ENCODE measurements around the gene GOLM1.
"Not testable (repeated sequence)": the region's sequence is repeated elsewhere in the genome, so short reads cannot be mapped to it uniquely, and the experiment has no call there.

Gene GOLM1, protein sequence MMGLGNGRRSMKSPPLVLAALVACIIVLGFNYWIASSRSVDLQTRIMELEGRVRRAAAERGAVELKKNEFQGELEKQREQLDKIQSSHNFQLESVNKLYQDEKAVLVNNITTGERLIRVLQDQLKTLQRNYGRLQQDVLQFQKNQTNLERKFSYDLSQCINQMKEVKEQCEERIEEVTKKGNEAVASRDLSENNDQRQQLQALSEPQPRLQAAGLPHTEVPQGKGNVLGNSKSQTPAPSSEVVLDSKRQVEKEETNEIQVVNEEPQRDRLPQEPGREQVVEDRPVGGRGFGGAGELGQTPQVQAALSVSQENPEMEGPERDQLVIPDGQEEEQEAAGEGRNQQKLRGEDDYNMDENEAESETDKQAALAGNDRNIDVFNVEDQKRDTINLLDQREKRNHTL

DNA sequence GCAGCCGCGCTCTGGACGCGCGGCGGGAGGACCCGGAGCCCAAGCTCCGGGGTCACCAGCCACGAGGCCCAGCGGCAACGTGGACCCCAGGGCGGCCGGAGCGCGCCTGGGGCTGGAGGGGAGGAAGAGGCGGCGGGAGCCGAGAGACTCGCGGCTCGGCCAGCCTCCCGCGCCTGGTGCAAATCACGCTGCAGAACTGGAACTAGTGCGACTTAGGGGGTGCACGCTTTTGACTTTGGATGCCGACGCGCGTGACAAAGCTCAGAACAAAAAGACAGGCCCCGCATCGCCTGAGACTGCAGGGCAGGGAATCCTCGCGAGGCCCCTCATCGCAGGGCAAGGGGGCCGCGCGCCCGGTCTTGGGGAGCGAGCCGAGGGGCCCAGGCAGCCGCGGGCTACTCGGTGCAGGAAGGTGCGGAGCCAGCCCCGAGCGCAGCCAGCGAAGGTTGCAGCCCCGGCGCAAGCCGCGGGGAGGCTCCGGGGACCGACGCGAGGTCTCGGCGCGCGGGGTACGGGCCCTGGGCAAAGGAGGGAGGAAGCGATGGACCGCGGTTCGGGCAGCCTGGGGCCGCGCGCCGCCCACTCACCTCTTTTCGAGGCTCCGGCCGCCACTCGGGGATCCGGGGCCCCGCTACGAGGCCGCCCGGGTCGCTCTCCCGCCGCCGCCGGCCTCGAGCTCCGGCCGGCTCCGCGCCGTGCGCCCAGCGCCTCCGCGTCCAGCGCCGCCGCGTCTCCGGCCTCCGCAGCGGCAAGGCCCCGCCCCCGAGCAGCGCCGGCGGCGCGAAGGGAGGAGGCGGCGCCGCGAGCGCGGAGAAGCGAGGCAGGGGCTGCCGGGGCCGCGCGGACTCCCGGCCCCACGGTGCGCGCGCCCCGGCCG lies at the start of gene GOLM1:
TSS of gene GOLM1 (minus strand) at position 735 of the 877 bp plus-strand sequence. CDS start 20,238 bp downstream, outside the sequence.
- peak; percentile 22 for DNase-seq (ENCODE audit: low read depth)

DNA sequence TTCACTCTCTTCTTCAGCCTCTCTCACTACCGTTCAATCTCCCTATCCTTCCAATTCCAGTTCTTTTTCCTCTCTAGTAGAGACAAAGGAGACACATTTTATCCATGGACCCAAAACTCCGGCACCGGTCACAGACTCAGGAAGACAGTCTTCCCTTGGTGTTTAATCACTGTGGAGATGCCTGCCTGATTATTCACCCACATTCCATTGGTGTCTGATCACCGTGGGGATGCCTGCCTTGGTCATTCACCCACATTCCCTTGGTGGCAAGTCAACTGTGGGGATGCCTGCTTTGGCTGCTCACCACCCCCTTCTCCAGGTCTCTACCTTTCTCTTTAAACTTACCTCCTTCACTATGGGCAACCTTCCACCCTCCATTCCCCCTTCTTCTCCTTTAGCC lies 47.3 kb upstream of the GOLM1 start:
- peak; percentile 31 for DNase-seq (ENCODE audit: low read depth)

DNA sequence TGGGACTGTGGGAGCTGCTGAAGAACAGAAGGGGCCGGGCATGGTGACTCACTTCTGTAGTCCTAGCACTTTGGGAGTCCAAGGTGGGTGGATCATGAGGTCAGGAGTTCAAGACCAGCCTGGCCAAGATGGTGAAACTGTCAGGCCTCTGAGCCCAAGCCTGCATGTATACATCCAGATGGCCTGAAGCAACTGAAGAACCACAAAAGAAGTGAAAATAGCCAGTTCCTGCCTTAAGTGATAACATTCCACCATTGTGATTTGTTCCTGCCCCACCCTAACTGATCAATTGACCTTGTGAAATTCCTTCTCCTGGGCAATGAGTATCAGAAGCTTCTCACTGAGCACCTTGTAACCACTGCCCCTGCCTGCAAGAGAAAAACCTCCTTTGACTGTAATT lies 46.6 kb upstream of the GOLM1 start:
- DNase-seq (ENCODE audit: low read depth), result not testable (repeated sequence)

DNA sequence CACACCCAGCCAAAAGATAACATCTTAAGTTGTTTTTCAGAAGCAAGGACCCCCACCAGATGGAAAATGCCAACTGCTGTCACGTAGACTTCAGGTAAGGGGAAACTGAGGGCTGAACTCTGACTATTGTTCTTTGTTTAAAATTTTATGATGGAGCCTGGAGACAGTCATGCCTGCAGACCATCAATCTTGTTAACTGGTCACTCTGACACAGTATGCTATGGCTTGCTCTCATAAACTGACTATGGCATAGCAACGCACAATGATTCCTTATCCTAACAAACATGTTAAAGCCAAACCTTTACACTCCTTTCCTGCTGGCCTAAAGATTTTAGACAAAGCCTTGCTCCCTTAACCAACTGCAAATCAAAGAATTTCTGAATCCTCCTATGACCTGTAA lies 43.6 kb upstream of the GOLM1 start:
- DNase-seq (ENCODE audit: low read depth), result no peak

DNA sequence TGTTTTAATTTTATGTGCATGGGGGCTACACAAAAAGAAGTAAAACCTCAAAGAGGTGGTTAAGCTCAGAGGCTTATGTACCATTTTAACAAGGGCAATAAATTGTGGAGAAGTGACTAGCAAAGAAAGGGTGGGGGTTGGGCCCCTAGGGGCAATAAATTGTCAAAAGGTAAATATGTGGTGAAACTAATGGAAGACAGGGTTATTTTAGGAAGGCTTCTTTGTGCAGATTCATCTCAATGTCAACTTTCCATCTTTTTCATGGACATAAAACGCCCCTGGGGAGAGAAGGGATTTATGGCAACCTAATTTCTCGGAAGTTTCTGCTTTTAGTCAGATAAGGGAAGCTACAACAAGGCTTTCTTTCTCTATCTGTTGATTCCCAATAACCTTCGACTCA lies 42.5 kb upstream of the GOLM1 start:
- DNase-seq (ENCODE audit: low read depth), result no peak

DNA sequence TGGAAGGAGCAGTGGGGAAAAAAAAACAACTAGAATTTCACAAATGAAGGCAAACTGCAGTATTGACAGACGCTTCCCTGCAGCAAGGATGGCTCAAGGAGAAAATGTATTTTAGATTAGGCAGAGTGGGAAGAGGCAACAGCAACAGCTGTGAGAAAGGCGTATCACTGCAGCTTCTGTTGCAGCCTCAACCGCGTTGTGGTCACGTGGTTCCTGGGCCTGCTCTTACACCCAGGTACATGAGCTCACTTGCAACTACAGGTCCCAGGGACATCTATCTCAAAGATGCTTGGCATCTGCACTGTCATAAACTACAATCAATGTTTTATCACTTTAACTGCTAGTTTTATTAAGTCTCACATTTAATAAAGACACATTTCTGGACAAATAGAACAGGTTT lies 36.0 kb upstream of the GOLM1 start:
- no peak for DNase-seq (ENCODE audit: low read depth)

DNA sequence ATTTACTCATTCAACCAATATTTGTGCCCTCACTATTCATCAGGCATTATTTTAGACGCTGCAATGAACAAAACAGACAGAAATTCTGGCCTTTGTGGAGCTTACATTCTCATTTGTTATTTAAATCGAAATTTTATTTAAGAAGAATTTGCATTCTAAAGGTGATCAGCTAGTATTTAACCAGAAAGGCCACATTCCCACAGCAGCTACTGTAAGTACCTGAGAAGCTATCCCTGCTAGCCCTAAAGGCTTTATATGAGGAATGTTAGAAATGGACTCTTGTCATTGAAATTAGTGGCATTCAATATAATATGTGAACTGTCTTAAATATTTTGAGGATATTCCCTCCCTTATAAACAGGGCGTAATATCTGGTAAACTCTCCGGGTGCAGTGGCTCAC lies 35.0 kb upstream of the GOLM1 start:
- no peak for DNase-seq (ENCODE audit: low read depth)

DNA sequence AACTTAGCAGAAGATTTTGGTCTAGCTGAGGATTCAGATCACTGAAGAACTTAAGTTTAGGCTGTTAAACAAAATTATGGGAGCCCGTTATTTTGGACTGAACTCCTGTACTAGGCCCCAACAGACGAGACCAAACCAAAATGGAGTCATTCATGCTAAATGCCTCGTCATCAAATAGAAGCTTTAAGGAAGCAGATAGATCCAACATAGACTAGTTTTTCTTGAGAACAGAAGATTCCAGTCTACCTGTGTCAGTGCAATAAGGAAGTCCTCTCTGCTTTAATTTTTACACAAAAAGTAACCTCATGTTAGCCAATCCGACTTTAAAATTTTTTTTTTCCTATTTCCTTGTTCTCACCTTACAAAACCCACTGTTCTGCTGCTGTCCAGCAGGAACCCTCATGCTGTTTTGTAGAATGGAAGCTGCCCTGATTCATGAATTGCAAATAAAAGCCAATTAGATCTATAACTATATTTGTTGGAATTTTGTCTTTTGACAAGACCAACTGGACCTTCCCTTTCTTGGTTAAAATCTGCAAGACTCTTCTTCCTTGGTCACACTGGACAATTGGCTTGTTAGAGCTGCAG lies 29.0 kb upstream of the GOLM1 start:
- no peak for DNase-seq (ENCODE audit: low read depth)

DNA sequence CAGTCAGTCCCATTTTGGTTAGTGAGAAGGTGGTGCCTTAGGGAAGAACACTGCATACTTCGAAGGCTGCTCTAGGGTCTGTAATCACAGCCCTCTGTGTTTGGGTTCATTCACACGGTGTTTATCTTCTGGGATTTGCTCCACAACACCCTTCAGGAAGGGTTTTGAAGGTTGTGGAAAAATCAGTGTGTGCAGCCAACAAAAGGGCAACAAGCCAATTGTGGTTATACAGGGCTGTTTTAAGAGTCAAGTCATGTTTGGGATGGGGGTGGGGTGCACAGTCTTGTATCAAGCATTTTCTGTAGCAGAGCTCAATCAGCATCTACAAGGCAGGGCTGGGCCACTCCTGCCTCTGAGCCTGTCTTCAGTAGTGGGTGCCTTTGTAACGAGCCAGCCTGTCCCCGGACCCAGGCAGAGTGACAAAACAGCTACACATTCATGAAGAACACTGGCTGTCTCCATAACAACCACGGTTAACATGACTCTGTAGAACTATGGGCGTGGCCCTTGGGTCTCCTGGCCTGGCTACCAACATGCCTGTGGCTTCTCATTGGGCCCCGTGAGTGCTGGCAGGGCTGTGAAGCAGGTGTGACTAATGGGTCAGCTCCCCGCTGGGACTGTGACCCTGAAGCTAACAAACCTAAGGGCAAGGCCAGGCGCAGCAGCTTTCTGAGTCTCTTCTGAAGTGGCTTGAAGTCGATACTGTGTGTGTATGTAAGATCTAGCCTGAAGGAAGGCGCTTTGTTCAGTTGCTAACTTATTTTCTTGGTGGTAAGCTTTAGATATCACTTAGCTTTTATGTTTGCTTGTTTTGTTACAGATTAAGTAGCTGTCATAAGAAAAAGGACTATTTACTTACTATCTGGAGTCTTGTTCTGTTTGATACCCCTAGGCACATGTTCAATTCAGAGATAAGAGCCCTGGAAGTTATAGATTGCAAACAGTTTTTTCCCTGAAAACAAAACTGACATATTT lies 27.9 kb upstream of the GOLM1 start:
- peak; percentile 51 for DNase-seq (ENCODE audit: low read depth)

DNA sequence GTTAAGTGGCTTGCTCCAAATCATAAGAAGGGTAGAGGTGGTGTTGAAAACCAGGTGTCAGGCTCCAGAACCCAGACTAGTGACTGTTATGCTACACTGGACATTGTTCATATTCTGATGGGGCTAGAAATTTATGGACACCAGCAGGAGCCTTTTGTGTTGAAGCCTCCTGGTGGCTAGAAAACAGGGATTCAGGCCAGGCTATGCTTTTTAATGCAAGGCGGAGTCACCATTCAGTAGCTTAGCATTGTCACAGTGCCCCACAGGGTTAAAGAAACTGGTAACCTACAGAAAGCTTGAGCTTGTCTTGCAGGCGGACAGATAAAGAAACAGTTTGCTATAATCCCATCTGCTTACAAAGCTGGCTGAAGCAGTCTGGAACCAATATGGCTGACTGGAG lies 23.0 kb upstream of the GOLM1 start:
- DNase-seq (ENCODE audit: low read depth), result no peak

DNA sequence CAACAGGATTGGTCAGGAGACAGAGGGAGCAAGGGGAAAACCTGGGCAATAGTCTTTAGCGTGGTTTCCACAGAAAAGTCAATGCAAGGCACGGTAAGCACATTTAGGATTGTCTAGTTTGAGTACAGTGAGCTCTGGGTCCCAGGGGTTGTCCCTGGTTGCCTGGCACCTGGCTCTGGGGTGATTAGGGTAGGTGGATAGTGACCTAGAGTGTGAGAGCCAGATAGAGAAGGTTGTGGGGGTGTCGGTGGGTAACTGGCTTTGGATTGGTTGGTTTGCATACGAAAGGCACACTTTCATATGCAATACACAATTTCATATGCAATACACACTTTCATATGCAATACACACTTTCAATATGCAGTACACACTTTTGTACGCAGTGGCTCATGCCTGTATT lies 20.1 kb upstream of the GOLM1 start:
- DNase-seq (ENCODE audit: low read depth), result no peak

DNA sequence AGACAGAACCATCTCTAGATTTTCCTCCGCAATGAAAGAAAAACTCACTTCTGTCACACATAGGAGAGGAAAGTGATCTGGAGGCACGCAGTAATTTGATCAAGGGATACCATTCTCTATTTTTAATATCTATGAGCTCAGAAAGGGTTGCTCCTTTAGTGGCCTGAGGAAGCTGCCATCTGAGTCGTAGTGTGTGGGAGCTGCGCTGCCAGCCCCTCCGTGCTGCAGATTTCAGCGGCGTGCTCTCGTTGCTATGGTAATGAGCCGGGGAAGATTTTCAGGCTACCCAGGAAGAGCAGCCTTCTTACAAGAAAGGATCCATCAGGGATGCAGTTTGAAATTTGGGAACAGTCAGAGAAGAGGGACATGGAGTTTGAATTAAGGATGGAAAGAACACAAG lies 17.1 kb upstream of the GOLM1 start:
- no peak for DNase-seq (ENCODE audit: low read depth)

DNA sequence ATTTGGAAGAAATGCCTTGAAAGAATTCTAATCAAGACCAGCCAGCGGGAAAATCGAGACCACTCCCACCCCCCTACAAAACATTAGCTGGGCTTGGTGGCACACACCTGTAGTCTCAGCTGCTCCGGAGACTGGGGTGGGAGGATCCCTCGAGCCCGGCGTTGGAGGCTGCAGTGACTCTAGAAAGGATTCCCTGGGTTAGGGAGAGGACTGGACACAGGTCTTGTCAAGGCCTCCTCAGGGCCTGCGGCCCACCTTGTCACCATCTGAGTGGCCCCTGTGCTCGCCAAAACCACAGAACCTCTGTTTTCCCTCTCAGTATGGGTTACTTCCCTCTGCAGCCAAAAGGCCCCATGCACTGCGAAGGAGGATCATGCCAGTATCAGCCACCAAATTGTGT lies 16.5 kb upstream of the GOLM1 start:
- no peak for DNase-seq (ENCODE audit: low read depth)

DNA sequence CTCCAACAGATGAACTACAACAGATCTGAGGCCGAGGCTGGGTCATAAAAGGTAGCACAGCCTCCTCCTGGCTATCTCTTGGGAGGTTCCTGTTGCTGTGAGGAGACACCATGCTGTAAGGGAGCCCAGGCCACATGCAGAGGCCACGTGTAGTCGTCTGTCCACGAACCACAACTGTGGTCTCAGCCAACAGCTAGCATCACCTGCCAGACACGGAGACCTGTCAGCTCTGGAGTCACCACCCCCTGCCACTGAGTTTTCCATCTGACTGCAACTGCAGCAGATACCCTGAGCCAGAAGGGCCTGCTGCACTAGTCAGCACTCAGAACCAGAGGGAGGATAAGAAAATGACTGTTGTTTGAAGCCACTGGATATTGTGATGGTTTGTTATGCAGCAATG lies 12.7 kb upstream of the GOLM1 start:
- no peak for DNase-seq (ENCODE audit: low read depth)

DNA sequence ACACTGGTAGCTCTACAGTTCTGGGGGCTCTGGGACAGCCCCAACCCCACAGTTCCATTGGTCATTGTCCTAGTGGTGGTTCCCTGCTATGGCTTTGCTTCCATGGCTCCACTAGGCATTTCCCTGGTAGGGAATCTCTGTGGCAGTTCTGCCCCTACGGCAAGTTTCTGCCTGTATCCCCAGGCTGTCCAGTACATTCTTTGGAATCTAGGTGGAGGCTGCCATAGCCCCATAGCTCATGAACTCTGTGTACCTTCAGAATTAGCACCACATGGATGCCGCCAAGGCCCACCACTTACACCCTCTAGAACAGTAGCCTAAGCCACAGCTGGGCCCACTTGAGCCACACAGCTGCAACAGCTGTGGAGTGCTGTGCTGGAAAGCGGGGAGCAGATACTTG lies 3.3 kb upstream of the GOLM1 start:
- DNase-seq (ENCODE audit: low read depth), result no peak

DNA sequence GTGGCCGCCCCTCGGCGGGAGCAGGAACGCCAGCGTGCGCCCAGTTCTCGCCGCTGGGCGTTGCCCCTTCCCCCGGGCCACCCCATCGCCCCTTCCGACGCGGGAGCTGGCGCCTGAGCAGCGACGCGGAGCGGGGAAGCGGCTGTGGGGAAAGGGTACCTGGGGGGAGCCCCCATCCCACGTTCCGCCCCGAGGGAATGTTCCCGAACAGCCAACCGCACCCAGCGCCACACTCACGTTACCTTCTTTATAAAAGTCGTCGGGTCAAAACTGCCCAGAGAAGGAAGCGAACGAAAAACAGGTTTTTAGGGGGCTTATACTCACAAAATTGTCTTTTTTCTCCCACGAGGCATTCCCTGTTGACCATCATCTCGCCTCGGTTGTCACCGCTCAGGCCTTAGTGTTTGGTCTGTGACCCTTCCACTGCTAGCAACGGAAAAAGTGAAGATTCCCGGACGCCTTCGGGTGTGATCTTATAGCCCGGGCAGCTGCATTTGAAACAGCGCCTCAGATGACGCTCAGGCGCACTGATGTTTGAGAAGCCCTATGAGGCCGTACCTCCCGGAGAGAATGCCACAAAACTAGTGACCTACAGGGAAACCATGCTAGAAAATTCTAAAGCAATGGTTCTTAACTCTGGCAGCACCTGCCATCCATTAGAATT lies 475 bp upstream of the GOLM1 start:
- peak; percentile 24 for DNase-seq (ENCODE audit: low read depth)

DNA sequence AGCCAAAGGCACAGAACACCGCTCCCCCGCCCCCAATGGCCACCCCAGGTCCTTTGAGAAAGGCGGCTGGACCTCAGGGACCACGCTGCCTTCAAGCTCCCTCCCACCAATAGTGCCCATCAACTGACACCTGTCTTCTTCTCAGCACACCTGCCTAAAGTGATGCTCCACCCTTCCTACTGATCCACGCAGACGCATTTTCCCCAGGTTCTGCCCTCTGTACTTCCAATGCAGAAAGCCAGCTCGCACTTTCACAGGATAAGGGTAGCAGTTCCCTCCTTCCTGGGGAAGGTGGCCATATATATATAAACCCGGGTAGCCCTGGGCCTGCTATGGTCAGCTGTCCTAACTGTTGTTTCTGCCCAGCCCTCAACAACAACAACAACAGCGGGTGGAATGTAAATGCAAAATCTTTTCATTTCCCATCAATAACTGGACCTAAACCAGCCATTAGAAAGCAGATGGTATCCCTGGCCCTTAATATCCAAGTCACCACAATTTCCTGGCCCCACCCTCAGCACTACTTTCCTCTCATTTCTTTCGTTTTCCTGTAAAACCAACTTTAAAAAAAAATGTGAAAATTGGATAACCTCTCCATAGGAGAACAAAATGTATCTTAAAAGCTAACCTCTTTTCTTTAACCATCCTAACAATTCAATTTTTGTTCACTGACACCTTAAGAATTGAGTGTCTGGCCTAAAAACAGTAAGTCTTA lies 1.7 kb downstream of the GOLM1 start:
- DNase-seq (ENCODE audit: low read depth), result no peak

DNA sequence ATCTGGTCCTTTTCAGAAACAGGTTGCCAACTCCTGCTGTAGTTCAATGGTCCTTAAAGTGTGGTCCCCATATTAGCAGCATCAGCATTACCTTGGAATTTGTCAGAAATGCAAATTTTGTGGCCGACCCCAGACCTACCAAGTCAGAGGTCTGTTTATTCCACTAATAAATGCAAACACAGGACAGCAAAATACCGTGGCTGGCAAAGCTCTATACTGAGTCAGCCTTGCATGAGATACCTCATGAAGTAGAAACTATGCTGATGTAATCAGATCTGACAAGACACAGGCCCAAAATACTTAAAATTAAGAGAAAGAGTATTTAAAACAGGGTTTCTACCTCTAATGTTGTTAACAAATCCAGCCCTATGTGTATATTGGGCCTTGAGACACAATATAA lies 3.0 kb downstream of the GOLM1 start:
- no peak for DNase-seq (ENCODE audit: low read depth)

DNA sequence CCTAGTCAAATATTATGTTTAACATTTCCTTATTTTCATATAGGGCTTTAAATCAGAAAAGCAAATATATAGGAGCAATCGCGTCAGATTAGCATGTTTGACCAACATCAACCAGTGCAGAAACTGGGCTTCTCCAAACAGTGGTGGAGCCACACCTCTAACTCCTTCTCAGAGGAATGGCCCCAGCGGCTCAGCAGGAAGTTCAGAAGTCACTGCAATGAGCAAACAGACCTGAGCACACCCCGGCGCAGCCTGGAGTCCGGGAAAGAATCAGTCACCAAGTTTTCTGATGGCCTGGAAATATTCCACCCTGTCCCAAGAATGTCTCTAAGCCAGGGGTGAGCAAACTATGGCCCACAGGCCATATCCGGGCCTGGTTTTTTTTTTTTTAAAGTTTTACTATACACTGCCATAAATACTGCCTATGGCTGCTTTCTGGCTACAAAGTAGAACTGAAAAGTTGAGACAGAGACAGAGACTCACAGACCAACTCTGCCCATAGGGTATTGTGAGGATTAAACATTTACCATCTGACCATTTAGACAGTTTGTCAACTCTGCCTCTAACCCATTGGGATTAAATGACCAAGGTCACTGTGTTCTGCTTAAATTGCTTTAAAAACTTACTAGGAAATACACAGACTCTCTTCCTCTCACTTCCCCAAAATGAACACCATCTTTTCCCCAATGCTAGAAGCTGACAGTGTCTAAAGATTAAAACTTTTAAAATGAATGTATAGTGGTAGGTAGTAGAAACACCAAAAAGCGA lies 5.4 kb downstream of the GOLM1 start:
- DNase-seq (ENCODE audit: low read depth), result no peak

DNA sequence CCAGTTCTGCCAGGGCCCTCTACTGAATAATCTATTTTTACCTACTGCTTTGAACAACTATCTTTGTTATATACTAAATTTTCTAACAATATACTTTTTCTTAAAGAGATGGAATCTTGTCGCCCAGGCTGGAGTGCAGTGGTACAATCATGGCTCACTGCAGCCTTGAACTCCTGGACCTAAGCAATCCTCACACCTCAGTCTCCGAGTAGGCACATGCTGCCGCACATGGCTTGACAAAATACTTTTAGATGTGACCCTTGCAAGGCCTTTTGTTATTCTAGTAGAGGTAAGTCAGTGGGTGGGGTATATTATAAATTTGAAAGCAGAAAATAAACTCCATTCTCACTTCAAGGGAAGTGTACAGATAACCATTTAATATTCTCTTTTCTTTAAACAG lies 7.9 kb downstream of the GOLM1 start:
- DNase-seq (ENCODE audit: low read depth), result no peak
